ENCODE measurements around the gene PRKN.

The PRKN gene

GRCh38 chr6:162377735-162378134, 349.8 kb downstream of the PRKN start:
- no peak overlapping the region for H2BK15ac ChIP-seq (ENCODE audit: low read depth, poor library complexity, severe bottlenecking)
- no peaks in the 10 kb centered on the region for H3K27me3 ChIP-seq (ENCODE audit: control insufficient read depth in 1 of 2, insufficient read depth in 1 of 2, low read length in 2 of 2)
- no peak overlapping the region for H4K8ac ChIP-seq (ENCODE audit: low read length)
- H3K79me1 ChIP-seq (replicated peaks; ENCODE audit: low read length, poor library complexity, severe bottlenecking): no peaks in the 10 kb centered on the region
- no peak overlapping the region for H3K23ac ChIP-seq (ENCODE audit: low read length in 2 of 2)
- no peaks in the 10 kb centered on the region for H3K36me3 ChIP-seq (ENCODE audit: control insufficient read depth in 1 of 2, insufficient read depth in 2 of 2, low read depth in 1 of 2, low read length in 2 of 2)
- H3K4me2 ChIP-seq (ENCODE audit: low read length, poor library complexity, severe bottlenecking): no peak overlapping the region
- H3K18ac ChIP-seq (ENCODE audit: low read depth in 1 of 2, low read length in 2 of 2): no peak overlapping the region
- H4K91ac ChIP-seq (ENCODE audit: low read length): no peak overlapping the region
- WGBS: 90% methylated on average over 4 of the region's 7 CpGs
- H2BK5ac ChIP-seq (ENCODE audit: low read depth, low read length, poor library complexity, severe bottlenecking): no peak overlapping the region
- DNase-seq: no peak
- H3K4me3 ChIP-seq (ENCODE audit: insufficient read depth in 1 of 2, low read depth in 1 of 2, low read length in 2 of 2): no peak overlapping the region
- peaks cover 10% of the 10 kb centered on the region for H3K4me1 ChIP-seq (ENCODE audit: control insufficient read depth, insufficient read depth, low read depth, low read length)
- H3K14ac ChIP-seq (ENCODE audit: low read length in 2 of 2): no peak overlapping the region
- no peak overlapping the region for H2BK120ac ChIP-seq (ENCODE audit: low read depth, low read length)
- H3K27ac ChIP-seq (ENCODE audit: low read length, poor library complexity, severe bottlenecking): peak overlapping the region; percentile 75
- H3K4ac ChIP-seq (ENCODE audit: low read depth in 1 of 2, low read length in 2 of 2): no peak overlapping the region
- H2AFZ ChIP-seq (ENCODE audit: low read depth, low read length): no peak overlapping the region
- peak overlapping the region; percentile 70 for H2AK5ac ChIP-seq (ENCODE audit: low read length, severe bottlenecking)
- no peak overlapping the region for H3K9ac ChIP-seq (ENCODE audit: low read length)
- no peak overlapping the region for H2BK12ac ChIP-seq (ENCODE audit: low read length in 2 of 2)
- no peaks in the 10 kb centered on the region for H3K9me3 ChIP-seq (ENCODE audit: control insufficient read depth, low read length)

GRCh38 chr6:162373868-162374267, 353.7 kb downstream of the PRKN start:
- H3K4me3 ChIP-seq (ENCODE audit: insufficient read depth in 1 of 2, low read depth in 1 of 2, low read length in 2 of 2): no peak overlapping the region
- no peak overlapping the region for H2BK120ac ChIP-seq (ENCODE audit: low read depth, low read length)
- H3K27me3 ChIP-seq (ENCODE audit: control insufficient read depth in 1 of 2, insufficient read depth in 1 of 2, low read length in 2 of 2): no peaks in the 10 kb centered on the region
- H3K14ac ChIP-seq (ENCODE audit: low read length in 2 of 2): no peak overlapping the region
- H2AFZ ChIP-seq (ENCODE audit: low read depth, low read length): no peak overlapping the region
- H2BK15ac ChIP-seq (ENCODE audit: low read depth, poor library complexity, severe bottlenecking): no peak overlapping the region
- H3K27ac ChIP-seq (ENCODE audit: low read length, poor library complexity, severe bottlenecking): no peak overlapping the region
- no peak overlapping the region for H3K18ac ChIP-seq (ENCODE audit: low read depth in 1 of 2, low read length in 2 of 2)
- WGBS: 91% methylated on average over 2 of the region's 2 CpGs
- H2AK5ac ChIP-seq (ENCODE audit: low read length, severe bottlenecking): no peak overlapping the region
- no peak for DNase-seq
- H3K23ac ChIP-seq (ENCODE audit: low read length in 2 of 2): no peak overlapping the region
- no peaks in the 10 kb centered on the region for H3K79me1 ChIP-seq (replicated peaks; ENCODE audit: low read length, poor library complexity, severe bottlenecking)
- H3K4ac ChIP-seq (ENCODE audit: low read depth in 1 of 2, low read length in 2 of 2): no peak overlapping the region
- peaks cover 11% of the 10 kb centered on the region for H3K4me1 ChIP-seq (ENCODE audit: control insufficient read depth, insufficient read depth, low read depth, low read length)
- no peaks in the 10 kb centered on the region for H3K9me3 ChIP-seq (ENCODE audit: control insufficient read depth, low read length)
- no peak overlapping the region for H4K8ac ChIP-seq (ENCODE audit: low read length)
- no peaks in the 10 kb centered on the region for H3K36me3 ChIP-seq (ENCODE audit: control insufficient read depth in 1 of 2, insufficient read depth in 2 of 2, low read depth in 1 of 2, low read length in 2 of 2)
- no peak overlapping the region for H4K91ac ChIP-seq (ENCODE audit: low read length)
- no peak overlapping the region for H2BK12ac ChIP-seq (ENCODE audit: low read length in 2 of 2)
- H3K4me2 ChIP-seq (ENCODE audit: low read length, poor library complexity, severe bottlenecking): no peak overlapping the region
- no peak overlapping the region for H3K9ac ChIP-seq (ENCODE audit: low read length)
- H2BK5ac ChIP-seq (ENCODE audit: low read depth, low read length, poor library complexity, severe bottlenecking): no peak overlapping the region

GRCh38 chr6:162373192-162373591, 354.4 kb downstream of the PRKN start:
- Histone ChIP-seq H3K79me1 (replicated peaks; ENCODE audit: low read length, poor library complexity, severe bottlenecking) (no peaks in the 10 kb centered on the region), H3K27me3 (ENCODE audit: control insufficient read depth in 1 of 2, insufficient read depth in 1 of 2, low read length in 2 of 2) (no peaks in the 10 kb centered on the region), H3K4me3 (ENCODE audit: insufficient read depth in 1 of 2, low read depth in 1 of 2, low read length in 2 of 2) (no peak overlapping the region), H3K4ac (ENCODE audit: low read depth in 1 of 2, low read length in 2 of 2) (no peak overlapping the region), H4K91ac (ENCODE audit: low read length) (no peak overlapping the region), H3K14ac (ENCODE audit: low read length in 2 of 2) (no peak overlapping the region), H3K4me1 (ENCODE audit: control insufficient read depth, insufficient read depth, low read depth, low read length) (peaks cover 11% of the 10 kb centered on the region), H3K9ac (ENCODE audit: low read length) (no peak overlapping the region), H2AFZ (ENCODE audit: low read depth, low read length) (no peak overlapping the region), H2AK5ac (ENCODE audit: low read length, severe bottlenecking) (no peak overlapping the region), H3K27ac (ENCODE audit: low read length, poor library complexity, severe bottlenecking) (no peak overlapping the region), H2BK15ac (ENCODE audit: low read depth, poor library complexity, severe bottlenecking) (no peak overlapping the region), H3K36me3 (ENCODE audit: control insufficient read depth in 1 of 2, insufficient read depth in 2 of 2, low read depth in 1 of 2, low read length in 2 of 2) (no peaks in the 10 kb centered on the region), H2BK120ac (ENCODE audit: low read depth, low read length) (no peak overlapping the region), H3K23ac (ENCODE audit: low read length in 2 of 2) (no peak overlapping the region), H3K4me2 (ENCODE audit: low read length, poor library complexity, severe bottlenecking) (no peak overlapping the region), H3K18ac (ENCODE audit: low read depth in 1 of 2, low read length in 2 of 2) (no peak overlapping the region), H2BK5ac (ENCODE audit: low read depth, low read length, poor library complexity, severe bottlenecking) (no peak overlapping the region), H2BK12ac (ENCODE audit: low read length in 2 of 2) (no peak overlapping the region), H3K9me3 (ENCODE audit: control insufficient read depth, low read length) (no peaks in the 10 kb centered on the region), H4K8ac (ENCODE audit: low read length) (no peak overlapping the region)
- no peak for DNase-seq
- 95% methylated on average over 1 of the region's 2 CpGs for WGBS

- no peaks in the 10 kb centered on the region for H3K9me3 ChIP-seq (ENCODE audit: control insufficient read depth, low read length)
- H3K23ac ChIP-seq (ENCODE audit: low read length in 2 of 2): no peak overlapping the region
These were observed 355.5 kb downstream of the PRKN start for GRCh38 chr6:162372106-162372505.

More at GRCh38 chr6:162372106-162372505, 355.5 kb downstream of the PRKN start:
- no peak overlapping the region for H2BK12ac ChIP-seq (ENCODE audit: low read length in 2 of 2)
- H3K18ac ChIP-seq (ENCODE audit: low read depth in 1 of 2, low read length in 2 of 2): no peak overlapping the region
- H2BK15ac ChIP-seq (ENCODE audit: low read depth, poor library complexity, severe bottlenecking): no peak overlapping the region
- H3K14ac ChIP-seq (ENCODE audit: low read length in 2 of 2): no peak overlapping the region
- H4K8ac ChIP-seq (ENCODE audit: low read length): no peak overlapping the region
- H3K4ac ChIP-seq (ENCODE audit: low read depth in 1 of 2, low read length in 2 of 2): no peak overlapping the region
- no peak overlapping the region for H2BK5ac ChIP-seq (ENCODE audit: low read depth, low read length, poor library complexity, severe bottlenecking)
- peak; percentile 1 for DNase-seq
- H3K4me2 ChIP-seq (ENCODE audit: low read length, poor library complexity, severe bottlenecking): no peak overlapping the region
- H4K91ac ChIP-seq (ENCODE audit: low read length): no peak overlapping the region
- no peak overlapping the region for H2AFZ ChIP-seq (ENCODE audit: low read depth, low read length)
- no peak overlapping the region for H3K27ac ChIP-seq (ENCODE audit: low read length, poor library complexity, severe bottlenecking)
- H2AK5ac ChIP-seq (ENCODE audit: low read length, severe bottlenecking): peak overlapping the region; percentile 69
- WGBS: 76% methylated on average over 7 of the region's 9 CpGs
- H3K4me1 ChIP-seq (ENCODE audit: control insufficient read depth, insufficient read depth, low read depth, low read length): peaks cover 6% of the 10 kb centered on the region
- H3K4me3 ChIP-seq (ENCODE audit: insufficient read depth in 1 of 2, low read depth in 1 of 2, low read length in 2 of 2): no peak overlapping the region
- no peaks in the 10 kb centered on the region for H3K79me1 ChIP-seq (replicated peaks; ENCODE audit: low read length, poor library complexity, severe bottlenecking)
- H3K36me3 ChIP-seq (ENCODE audit: control insufficient read depth in 1 of 2, insufficient read depth in 2 of 2, low read depth in 1 of 2, low read length in 2 of 2): no peaks in the 10 kb centered on the region
- no peak overlapping the region for H2BK120ac ChIP-seq (ENCODE audit: low read depth, low read length)
- no peaks in the 10 kb centered on the region for H3K27me3 ChIP-seq (ENCODE audit: control insufficient read depth in 1 of 2, insufficient read depth in 1 of 2, low read length in 2 of 2)
- H3K9ac ChIP-seq (ENCODE audit: low read length): no peak overlapping the region
